Activated CD4-positive, alpha-beta T cell treated with anti-CD3 and anti-CD28 coated beads, Interleukin-2, amount 50 U/mL, for 48 hours (primary cell): ENCODE data around the gene AP4B1.
"Not testable (repeated sequence)": the region's sequence is repeated elsewhere in the genome, so short reads cannot be mapped to it uniquely, and the experiment has no call there.

Experiments used
- DNase-seq, 2 experiments: peaks; one replicate each; pipeline ENCODE4 v3.0.0-alpha.2; 2020

AP4B1 gene

GRCh38 chr1:113855630-113856400 is 48.8 kb downstream of the AP4B1 start:
- DNase-seq, result no peak

- no peak for DNase-seq
These were observed 50.4 kb downstream of the AP4B1 start for GRCh38 chr1:113854234-113854633.

GRCh38 chr1:113852694-113853093 is 51.9 kb downstream of the AP4B1 start:
- DNase-seq, result not testable (repeated sequence)

- no peak for DNase-seq
These were observed 54.3 kb downstream of the AP4B1 start for GRCh38 chr1:113850127-113850796.

GRCh38 chr1:113849072-113849471 is 55.5 kb downstream of the AP4B1 start:
- no peak for DNase-seq

- no peak for DNase-seq
These were observed 58.1 kb downstream of the AP4B1 start for GRCh38 chr1:113846391-113847035.
